GM21367 (cell line): ENCODE measurements around the gene ANK2.
A peak's percentile ranks its signal among the peaks of the same experiment; 100 is the strongest.
"Not testable (repeated sequence)": the region's sequence is repeated elsewhere in the genome, so short reads cannot be mapped to it uniquely, and the experiment has no call there.

Experiments used
- ATAC-seq: cut with Tn5 transposase; IDR thresholded peaks from one replicate; pipeline ENCODE4 v1.9.1; 2021; ENCODE audit not compliant: unreplicated experiment

Gene ANK2

DNA sequence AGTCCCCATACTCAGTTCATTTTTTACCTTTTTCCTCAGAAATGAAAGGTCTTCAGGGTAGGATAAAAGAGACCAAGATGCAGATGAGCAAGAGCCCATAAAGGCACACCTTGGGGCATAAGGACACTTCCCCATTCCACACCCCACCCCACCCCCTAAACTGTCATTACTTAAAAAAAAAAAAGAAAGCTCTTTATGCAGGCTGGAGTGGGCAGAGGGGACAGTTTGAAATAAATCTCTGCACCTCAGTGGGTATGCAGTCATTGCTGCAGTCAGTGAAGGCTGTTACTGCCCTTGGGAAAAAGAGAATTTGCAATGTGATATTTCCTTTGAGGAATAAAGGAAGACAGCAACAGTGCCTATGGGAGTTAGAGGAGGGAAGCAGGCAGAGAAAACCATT lies 137.5 kb downstream of the ANK2 start:
- no peak for ATAC-seq

DNA sequence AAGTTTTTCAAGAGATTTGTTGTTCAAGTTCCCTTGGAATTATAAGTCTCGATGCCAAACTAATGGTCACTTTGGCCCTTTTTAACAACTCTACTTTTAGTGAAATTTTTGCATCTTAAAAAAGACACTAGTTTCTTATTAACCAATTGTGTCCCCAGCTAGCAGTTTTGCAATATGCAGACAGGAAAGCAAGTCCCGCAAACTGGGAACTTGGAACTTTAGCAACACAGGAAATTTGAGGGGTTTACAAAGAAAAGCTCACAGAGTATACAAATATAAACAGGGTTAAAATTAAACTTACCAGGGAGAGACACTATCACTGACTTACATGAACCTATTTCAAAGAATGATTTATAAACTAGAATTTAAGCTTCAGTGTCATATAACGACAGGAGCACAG lies 137.9 kb downstream of the ANK2 start:
- ATAC-seq, result no peak

DNA sequence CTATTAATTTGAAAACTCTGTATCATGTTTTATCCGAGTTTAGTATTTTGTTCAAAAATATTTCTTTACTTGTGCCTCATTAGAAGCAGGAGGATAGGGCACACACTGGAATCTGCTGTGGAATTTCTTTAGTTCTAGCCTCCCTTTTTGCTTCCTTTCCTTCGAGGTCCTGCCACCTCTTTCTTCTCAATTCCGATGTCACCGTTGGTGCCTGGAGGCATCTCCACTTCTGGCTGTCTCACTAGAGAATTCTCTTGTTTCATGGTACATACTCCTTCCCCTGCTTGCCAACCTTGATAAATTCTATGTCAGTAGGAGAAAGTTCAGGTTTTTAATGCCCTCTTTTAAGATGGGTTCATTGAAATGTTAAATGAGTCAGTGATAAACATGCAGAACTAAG lies 140.1 kb downstream of the ANK2 start:
- no peak for ATAC-seq

DNA sequence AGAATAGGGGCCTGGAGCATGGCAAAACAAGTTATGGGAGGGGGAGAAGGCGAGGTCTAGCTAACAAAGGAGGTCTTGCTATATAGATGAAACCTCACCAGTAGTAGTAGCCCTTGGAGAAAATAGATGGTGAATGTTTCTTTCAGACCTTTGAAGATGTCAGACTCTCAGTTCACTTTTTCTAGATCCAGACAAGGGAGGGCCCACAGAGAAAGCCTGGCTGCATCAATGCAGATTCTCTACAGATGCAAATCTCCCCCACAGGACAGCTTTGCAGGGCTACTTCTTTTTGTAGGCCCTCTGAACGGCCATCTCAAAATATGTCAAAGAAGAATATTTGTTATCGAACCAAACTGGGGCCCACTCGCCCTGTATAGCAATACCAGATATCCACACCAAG lies 159.7 kb downstream of the ANK2 start:
- ATAC-seq, result peak; percentile 60

DNA sequence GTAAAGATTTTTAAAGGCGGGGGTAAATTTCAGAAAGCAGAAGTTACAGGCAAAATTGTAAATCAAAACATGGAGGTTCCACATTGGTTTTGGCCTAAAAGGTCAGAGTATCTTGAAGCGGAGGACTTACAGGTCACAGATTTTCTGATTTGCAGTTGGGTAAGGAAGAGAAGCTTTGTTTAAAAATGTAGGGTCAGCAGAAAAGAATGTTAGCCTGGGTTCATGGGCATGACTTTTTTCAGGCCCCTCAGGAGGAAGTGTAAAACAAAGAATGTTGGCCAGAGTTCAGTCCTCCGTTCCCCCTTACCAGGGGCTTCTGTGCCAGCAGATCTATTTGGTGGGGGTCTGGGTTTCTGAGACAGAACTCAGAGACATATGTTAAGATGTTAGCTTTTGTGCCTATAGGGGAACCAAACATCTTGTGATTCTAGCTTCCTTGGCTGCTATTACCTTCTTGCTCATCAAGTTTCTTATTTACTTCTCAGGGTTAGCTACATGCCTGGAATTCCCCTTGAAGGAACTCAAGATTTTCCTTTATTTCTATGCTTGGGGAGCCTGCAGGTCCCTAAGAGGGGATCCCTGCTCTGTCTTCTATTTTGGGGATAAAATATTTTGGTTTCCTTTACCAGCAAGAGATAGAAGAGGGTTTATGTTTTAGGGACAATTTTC lies 160.3 kb downstream of the ANK2 start:
- no peak for ATAC-seq

DNA sequence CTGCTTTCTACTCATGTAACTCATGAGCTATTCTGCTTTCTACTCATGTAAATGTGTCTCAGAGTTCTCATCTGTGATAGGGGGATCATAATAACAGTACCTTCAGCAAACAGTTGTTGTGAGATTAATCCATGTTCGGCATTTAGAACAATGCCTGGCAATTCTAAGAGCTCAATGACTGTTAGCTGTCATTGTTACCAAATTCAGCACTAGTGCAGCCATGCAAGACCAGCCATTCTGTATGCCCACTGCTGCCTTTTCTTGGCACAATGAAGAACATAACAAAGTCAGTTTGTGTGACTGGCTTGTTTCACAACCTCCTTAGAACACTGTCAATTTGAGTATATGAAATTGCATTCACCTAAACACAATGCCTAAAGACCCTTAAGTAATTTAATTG lies 163.2 kb downstream of the ANK2 start:
- no peak for ATAC-seq

DNA sequence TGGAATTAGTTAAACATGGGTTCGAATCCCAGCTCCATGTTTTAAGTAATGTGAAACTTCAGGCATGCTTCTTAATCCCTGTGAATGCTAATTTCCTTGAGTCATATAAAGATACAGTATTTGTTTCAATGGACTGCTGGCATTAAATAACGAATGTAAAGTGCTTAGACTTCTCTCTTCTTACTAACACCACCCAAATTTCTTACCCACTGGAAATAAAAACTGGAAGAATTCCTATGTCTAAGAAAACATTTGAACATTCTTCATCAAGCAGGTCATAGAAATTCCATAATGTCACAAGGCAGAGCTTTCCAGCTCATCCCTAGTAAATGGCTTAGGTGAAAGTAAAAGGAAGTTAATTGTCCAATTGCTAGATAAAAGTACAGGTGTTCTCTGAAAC lies 172.5 kb downstream of the ANK2 start:
- ATAC-seq, result no peak

DNA sequence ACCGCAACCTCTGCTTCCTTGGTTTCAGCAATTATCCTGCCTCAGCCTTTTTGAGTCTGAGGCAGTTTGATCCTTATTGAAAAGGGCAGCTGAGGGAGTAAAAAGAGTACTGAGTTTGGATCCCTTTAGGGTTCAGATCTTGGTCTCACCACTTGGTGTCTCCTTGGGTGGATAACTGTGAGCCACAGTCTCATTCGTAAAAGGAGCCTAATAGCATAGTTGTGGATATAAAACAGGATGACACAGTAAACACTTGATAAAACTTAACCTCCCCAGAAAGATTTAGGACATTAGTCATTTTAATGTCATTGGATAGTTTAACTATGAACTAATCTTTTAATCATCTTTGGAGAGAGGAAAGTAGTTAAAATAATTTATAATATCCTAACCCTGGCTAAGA lies 173.0 kb downstream of the ANK2 start:
- ATAC-seq, result no peak

DNA sequence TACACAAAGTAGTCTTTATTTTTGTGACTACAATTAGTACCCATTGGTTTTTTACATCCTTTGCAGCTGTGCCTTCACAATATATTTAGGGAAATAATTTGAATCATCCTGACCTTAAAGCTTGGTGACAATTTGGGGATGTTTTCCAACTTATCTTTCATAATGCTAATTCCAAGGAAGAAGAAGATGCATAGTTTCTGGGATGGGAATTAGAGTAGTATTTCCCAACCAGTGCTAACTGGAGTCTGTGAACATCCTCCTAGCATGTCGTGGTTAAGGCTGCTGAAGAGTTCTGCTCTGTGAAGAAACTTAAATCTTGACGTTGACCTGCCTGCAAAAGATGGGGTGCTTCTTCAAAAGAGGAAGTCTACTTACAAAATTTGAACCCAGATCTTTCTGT lies 173.5 kb downstream of the ANK2 start:
- no peak for ATAC-seq

DNA sequence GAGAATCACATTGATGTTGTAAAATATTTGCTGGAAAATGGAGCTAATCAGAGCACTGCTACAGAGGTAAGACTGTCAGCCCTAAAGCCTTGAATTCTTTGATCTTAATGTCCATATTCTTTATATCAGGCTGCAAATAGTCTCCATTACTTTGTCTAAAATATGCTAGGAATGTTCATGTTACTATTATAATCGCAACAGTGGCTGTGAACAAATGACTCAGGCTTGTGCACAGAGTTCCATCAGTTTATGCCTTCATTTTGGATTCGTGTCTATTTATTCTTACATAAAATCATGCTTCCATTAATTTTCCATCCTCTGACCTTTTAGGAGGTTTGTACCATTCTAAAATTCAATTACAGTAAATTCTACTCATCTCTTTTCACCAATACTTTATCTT lies 182.7 kb downstream of the ANK2 start:
- no peak for ATAC-seq

DNA sequence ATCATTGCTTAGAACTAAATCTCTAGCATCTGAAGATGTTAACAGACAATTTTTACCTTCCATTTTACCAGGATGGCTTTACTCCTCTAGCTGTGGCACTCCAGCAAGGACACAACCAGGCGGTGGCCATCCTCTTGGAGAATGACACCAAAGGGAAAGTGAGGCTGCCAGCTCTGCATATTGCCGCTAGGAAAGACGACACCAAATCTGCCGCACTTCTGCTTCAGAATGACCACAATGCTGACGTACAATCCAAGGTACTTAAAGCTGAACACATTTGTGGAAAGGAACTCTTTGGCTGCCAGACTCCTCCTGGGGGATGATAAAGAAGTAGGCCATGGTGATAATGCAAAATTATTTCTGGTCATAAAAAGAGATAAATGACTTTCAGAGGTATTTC lies 187.5 kb downstream of the ANK2 start:
- no peak for ATAC-seq

DNA sequence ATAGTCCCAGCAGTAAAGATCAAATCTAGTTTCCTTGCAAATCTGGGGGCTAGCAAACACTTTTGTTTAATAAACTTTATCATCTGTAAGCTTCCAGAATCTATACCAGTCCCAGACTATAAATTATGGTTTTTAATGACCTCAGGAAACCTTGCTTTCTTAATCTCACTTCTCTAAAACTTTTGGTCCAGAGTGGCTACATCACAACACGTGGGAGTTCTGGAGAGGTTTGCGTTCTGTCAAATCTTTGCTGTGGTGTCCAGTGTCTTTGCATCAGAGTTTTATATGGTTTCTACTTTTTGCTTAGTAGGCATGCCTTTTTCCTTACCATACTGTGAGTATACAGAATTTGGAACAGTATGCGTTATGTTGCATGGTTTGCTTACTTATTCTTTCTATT lies 193.9 kb downstream of the ANK2 start:
- no peak for ATAC-seq

DNA sequence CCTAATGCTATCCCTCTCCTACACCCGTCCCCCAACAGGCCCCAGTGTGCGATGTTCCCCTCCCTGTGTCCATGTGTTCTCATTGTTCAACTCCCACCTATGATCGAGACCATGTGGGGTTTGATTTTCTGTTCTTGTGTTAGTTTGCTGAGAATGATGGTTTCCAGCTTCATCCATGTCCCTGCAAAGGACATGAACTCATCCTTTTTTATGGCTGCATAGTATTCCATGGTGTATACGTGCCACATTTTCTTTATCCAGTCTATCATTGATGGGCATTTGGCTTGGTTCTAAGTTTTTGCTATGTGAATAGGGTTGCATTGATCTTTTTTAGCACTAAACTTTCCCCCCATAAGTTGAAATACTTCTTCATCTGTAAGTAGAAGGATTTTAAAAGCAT lies 195.3 kb downstream of the ANK2 start:
- not testable (repeated sequence) for ATAC-seq

DNA sequence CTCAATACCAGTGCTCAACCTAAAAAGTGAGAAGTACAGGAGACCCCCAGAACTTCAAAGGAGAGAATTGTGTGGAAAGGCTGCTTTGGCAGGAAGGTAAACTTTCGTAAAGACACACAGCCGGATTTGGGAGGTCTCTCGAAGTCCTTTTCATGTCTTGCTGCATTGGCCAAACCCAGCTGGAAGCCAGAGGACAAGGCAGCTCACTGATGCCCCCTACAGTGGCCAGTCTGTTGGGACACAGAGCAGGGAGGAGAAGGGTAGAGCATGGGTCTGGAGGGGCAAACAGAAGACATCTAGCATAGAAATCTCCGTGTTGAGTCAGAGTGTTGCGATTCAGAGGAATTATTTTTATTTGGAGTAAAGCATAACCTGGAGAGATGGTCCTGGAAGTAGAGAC lies 198.9 kb downstream of the ANK2 start:
- ATAC-seq, result no peak

DNA sequence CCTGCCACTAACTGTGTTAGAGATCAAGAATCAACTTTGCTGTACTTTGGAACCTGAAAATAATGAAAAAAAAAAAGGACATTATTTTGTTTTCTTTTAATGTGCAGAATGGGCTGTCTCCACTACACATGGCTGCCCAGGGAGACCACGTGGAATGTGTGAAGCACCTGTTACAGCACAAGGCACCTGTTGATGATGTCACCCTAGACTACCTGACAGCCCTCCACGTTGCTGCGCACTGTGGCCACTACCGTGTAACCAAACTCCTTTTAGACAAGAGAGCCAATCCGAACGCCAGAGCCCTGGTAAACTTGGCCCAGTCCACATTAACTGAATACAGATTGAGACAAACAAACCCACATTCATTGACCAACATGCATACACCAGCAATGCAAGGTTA lies 206.2 kb downstream of the ANK2 start:
- no peak for ATAC-seq

DNA sequence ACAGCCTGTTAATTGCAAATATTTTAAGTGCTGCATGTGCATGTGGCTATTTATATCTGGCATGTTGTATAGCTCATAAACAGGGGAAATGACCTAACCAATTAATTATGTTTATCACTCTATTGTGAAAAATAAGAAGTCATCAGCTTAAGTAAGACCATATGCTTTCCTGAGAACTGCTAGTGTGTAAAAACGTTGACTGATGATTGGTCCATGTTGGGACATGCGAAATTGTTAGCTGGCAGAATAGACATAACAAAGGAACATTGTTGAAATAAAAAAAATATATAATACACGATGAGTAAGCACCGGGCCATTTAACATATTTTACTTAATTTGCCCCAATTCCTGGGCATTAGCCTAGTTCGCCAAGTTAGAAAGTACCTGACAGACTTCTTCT lies 207.5 kb downstream of the ANK2 start:
- ATAC-seq, result no peak

DNA sequence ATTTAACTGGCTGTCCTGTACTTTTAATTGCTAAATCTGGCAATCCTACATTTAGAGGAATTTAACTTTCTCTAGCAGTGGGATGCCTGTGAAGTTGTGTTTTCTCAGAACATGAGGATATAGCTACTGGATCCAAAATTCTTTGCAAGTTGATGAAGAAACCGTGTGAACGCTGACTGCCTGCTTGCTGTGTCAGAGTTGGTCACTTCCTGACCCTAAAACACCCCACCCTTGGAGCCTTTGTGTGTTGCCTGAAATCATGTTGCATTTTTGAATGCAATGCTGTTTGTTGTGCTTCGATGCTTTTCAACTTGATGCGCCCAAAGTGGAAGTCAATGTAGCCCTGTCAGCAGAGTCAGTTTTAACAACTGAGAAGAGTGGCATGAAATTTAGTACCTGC lies 211.2 kb downstream of the ANK2 start:
- no peak for ATAC-seq

DNA sequence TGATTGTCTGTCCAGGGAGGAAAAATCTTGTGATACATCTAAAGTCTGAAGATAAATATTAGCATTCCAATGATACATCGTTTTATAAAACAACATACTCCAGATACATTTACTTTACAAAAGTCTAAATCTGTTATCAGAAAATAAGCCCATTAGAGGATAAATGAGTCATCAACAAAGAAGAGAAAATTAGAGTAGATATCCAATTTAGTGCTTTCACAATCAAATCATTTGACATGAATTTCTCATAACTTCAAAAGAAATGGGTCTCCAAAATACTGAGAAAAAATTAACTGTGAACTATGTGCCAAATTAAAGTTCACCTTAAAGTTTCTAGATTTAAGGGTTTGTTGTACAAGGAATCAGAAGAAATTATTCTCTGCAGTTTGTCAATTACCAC lies 213.8 kb downstream of the ANK2 start:
- ATAC-seq, result no peak

DNA sequence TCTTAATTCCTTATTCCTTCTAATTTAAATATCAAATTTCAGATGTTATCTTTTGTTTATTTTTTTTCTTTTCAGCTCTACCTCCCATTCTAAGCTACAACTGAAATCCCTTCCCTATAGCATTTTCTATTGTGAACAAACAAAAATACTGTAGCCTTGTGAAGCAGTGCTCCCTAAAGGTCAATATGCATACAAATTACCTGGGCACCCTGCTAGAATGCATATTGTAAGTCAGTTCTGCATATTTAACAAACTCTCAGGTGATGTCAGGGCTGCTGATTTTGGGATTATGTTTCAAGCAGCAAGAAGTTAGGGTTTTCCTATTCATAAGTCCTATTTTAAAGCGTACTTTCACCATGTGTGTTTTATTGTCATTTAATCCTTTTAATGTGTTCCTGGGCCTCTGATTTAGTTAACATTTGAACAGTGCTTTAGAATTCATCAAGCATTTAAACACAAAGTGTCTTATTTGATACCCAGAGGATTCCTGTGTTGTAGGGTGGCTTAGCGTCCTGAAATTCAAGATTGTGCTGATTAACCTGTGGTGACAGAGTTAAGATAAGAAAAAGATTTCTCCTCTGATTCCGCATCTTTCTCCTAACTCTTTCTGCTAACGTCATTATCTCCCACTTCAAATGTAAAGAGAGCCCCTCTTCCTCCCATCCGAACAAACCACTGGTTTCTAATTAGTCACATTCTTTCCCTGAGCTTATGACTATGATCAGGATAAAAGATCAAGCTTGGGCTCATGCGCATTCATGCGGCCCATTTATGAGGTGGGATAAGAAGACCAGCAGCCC lies 221.3 kb downstream of the ANK2 start:
- ATAC-seq, result no peak

DNA sequence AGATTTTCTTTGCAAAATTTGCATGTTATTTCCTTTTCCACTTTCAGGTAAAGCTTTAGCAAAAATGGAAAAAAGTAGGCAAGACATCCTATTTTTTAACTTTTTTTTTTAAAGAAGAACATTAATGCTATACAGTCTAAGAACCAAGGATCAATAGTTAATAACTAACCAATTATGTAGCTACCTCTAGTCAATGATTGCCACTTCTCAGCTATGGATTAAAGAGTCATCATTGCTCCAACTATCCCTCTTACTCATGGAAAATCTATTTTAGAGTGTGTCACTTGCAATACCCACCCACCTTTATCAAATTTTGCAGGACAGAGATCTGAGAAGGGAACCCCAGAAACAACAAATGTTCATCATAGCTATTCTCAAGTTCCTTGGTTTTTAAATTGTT lies 223.1 kb downstream of the ANK2 start:
- no peak for ATAC-seq

DNA sequence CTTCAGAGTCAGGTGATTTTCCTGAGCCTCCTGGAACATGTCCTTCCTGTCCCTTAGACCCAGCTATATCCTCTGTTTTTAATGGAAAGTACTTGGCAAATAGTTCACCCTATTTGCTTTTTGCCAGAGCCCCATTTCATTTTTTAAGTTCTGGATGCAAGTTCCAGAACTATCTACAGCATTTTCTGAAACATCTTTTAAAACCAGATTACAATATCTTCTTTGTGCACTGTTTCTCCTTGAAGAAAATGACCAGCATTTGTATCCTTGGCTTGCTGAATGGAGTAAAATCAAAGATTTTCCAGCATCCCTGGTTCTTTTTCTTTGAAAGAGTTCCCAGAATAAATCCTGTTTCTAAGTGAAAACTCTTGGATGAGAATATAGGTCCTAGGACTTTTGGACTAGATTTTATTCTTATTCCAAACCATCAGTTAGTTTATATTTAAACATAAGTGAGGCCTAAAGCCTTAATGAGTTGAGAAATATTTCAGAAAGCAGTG lies 224.3 kb downstream of the ANK2 start:
- ATAC-seq, result no peak

DNA sequence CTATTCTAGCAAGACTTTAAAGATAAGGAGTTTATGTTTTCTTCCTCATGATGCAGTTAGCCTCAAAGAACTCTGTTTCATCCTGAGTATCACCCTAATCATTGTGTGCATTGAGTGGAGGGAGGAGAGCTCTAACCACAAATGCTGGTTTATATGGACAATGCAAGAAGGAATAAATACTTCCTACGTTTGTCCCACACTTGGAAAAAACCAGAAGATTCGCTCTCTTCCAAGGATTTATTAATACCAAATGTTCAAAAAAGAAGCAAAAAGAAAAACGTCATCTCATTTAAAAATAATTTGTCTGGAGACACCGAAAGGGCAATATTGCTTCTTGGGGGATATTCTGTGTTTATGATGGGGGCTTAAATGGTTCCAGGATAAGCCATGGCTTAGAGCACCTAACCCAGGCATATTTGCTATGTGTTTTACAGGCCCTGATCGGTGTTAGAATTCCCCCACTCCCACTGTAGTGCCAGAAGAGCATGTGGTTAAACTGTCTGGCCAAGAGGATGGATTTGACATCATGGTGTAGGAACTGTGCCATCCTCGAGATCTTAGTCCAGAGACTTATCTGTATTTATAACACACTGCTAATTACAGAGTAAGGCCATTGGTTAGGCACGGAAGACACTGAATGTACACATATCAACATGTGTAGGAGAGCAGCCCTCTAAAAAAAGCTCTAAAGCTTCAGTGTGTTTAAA lies 227.2 kb downstream of the ANK2 start:
- ATAC-seq, result no peak
